ENCODE results near the gene GTPBP8.

GTPBP8 gene

GRCh38 chr3:113038328-113038727 lies 47.5 kb downstream of the GTPBP8 start:
- Histone ChIP-seq H3K27ac (ENCODE audit: low read depth, low read length, poor library complexity, severe bottlenecking) (no peak overlapping the region), H3K27me3 (ENCODE audit: insufficient read depth, low read length) (0 out of 2 replicates have a peak, but pooled peaks cover 3% of the 10 kb centered on the region), H3K4me1 (ENCODE audit: insufficient read depth, low read length, severe bottlenecking) (no peaks in the 10 kb centered on the region), H2AFZ (ENCODE audit: low read length) (no peak overlapping the region), H3F3A (ENCODE audit: insufficient read depth, low read length) (no peaks in the 10 kb centered on the region), H3K9me2 (ENCODE audit: low read depth, low read length) (no peaks in the 10 kb centered on the region), H3K4me2 (ENCODE audit: low read length) (no peak overlapping the region), H3K9me3 (ENCODE audit: low read length) (no peaks in the 10 kb centered on the region), H4K20me1 (ENCODE audit: insufficient read depth, low read length) (no peaks in the 10 kb centered on the region), H3K79me2 (ENCODE audit: insufficient read depth, low read length) (no peaks in the 10 kb centered on the region), H3K9ac (ENCODE audit: low read length) (no peak overlapping the region), H3K4me3 (ENCODE audit: low read depth, low read length, poor library complexity, severe bottlenecking) (no peak overlapping the region), H3K36me3 (ENCODE audit: insufficient read depth, low read length) (no peaks in the 10 kb centered on the region)
- TF ChIP-seq CTCF (IDR thresholded peaks at IDR 0.05; ENCODE audit: low read length), result no peak
- TF ChIP-seq EZH2 (IDR thresholded peaks at IDR 0.05; ENCODE audit: borderline replicate concordance, low read length), result no peak

- Histone ChIP-seq H3K27ac (ENCODE audit: low read depth, low read length, poor library complexity, severe bottlenecking) (no peak overlapping the region), H3K4me2 (ENCODE audit: low read length) (no peak overlapping the region), H2AFZ (ENCODE audit: low read length) (no peak overlapping the region), H3K4me1 (ENCODE audit: insufficient read depth, low read length, severe bottlenecking) (no peaks in the 10 kb centered on the region), H3K36me3 (ENCODE audit: insufficient read depth, low read length) (no peaks in the 10 kb centered on the region), H3K79me2 (ENCODE audit: insufficient read depth, low read length) (no peaks in the 10 kb centered on the region), H3K27me3 (ENCODE audit: insufficient read depth, low read length) (no peaks in the 10 kb centered on the region), H3K9me2 (ENCODE audit: low read depth, low read length) (no peaks in the 10 kb centered on the region), H3K9me3 (ENCODE audit: low read length) (no peaks in the 10 kb centered on the region), H4K20me1 (ENCODE audit: insufficient read depth, low read length) (no peaks in the 10 kb centered on the region), H3F3A (ENCODE audit: insufficient read depth, low read length) (no peaks in the 10 kb centered on the region), H3K4me3 (ENCODE audit: low read depth, low read length, poor library complexity, severe bottlenecking) (no peak overlapping the region), H3K9ac (ENCODE audit: low read length) (no peak overlapping the region)
- TF ChIP-seq EZH2 (IDR thresholded peaks at IDR 0.05; ENCODE audit: borderline replicate concordance, low read length), result no peak
- no peak for TF ChIP-seq CTCF (IDR thresholded peaks at IDR 0.05; ENCODE audit: low read length)
Observed at GRCh38 chr3:113039546-113039945, 48.8 kb downstream of the GTPBP8 start.

DNA sequence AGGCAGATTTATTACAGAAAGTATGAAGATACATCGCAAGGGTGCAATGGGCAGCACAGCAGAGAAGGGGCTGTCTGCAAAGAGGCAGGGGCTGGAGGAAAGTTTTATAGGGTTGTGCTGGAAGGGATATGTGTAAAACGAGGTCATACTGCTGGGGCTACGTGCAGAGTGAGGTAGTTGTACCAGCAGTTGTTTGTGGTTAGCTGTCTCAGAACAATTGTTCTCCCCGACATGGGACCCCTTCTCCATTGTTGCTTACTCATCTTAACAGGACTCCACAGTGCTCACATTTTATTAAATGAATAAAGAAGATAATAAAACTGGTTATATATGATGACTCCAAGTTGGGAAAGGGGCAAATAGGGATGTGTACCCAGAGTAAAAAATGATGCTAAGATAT lies 49.4 kb downstream of the GTPBP8 start:
- Histone ChIP-seq H3K27me3 (ENCODE audit: insufficient read depth, low read length) (no peaks in the 10 kb centered on the region), H2AFZ (ENCODE audit: low read length) (no peak overlapping the region), H3K4me2 (ENCODE audit: low read length) (no peak overlapping the region), H3K27ac (ENCODE audit: low read depth, low read length, poor library complexity, severe bottlenecking) (no peak overlapping the region), H3K4me3 (ENCODE audit: low read depth, low read length, poor library complexity, severe bottlenecking) (no peak overlapping the region), H3K9me3 (ENCODE audit: low read length) (no peaks in the 10 kb centered on the region), H3F3A (ENCODE audit: insufficient read depth, low read length) (no peaks in the 10 kb centered on the region), H3K4me1 (ENCODE audit: insufficient read depth, low read length, severe bottlenecking) (no peaks in the 10 kb centered on the region), H3K9me2 (ENCODE audit: low read depth, low read length) (no peaks in the 10 kb centered on the region), H4K20me1 (ENCODE audit: insufficient read depth, low read length) (no peaks in the 10 kb centered on the region), H3K36me3 (ENCODE audit: insufficient read depth, low read length) (no peaks in the 10 kb centered on the region), H3K79me2 (ENCODE audit: insufficient read depth, low read length) (no peaks in the 10 kb centered on the region), H3K9ac (ENCODE audit: low read length) (no peak overlapping the region)
- no peak for TF ChIP-seq EZH2 (IDR thresholded peaks at IDR 0.05; ENCODE audit: borderline replicate concordance, low read length)
- TF ChIP-seq CTCF (IDR thresholded peaks at IDR 0.05; ENCODE audit: low read length), result no peak

Data from OCI-LY1 (cell line).